Fibroblast of lung (primary cell): ENCODE results near the gene CREG1.

ENCODE experiments used
- EZH2 ChIP-seq: IDR thresholded peaks from 2 replicates; pipeline ENCODE4 v1.5.1; 2012; ENCODE audit warnings: low read length, control low read depth, mild to moderate bottlenecking; ENCODE audit errors: missing control alignments
- TF ChIP-seq, protein P1 (sequence below), 2 donors: IDR thresholded peaks in 1 of 2; conservative IDR thresholded peaks in 1 of 2; 1 replicate in 1 of 2; 2 replicates in 1 of 2; pipeline ENCODE4 v1.5.1; 2011 to 2012; ENCODE audit warnings: low read length in 2 of 2, control low read depth in 1 of 2, inconsistent platforms in 1 of 2, low read depth in 1 of 2, mild to moderate bottlenecking in 1 of 2

DNA sequence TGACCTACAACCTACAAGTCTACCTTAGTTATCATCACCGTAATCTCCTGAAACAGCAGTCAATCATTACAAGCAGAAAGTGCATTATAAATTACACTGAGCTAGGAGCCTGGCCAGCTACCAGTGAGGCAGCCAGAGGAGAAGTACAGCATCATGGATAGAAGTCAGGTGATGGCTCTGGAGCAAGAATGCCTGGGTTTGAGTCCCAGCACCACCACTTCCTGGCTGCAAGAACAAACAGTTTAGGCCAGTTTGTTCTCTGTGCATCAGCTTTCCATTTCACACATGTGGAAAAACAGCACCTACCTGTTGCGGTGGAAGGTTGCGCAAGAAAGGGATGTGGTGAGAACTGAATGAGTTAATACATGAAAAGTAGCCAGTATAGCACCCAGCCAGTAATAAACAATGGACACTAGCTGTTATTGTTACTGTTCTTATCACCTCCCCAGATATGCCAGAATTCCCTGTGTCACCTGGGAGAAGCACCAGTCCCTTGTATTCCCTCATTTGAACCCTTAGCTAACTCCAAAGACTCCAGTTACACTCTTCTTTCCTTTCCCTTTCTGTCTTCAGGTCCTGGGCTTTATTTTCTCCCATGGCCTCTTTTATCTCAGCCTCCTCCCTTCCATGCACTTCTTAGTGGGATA is 9.0 kb downstream of the CREG1 start:
- TF ChIP-seq, protein P1, sequence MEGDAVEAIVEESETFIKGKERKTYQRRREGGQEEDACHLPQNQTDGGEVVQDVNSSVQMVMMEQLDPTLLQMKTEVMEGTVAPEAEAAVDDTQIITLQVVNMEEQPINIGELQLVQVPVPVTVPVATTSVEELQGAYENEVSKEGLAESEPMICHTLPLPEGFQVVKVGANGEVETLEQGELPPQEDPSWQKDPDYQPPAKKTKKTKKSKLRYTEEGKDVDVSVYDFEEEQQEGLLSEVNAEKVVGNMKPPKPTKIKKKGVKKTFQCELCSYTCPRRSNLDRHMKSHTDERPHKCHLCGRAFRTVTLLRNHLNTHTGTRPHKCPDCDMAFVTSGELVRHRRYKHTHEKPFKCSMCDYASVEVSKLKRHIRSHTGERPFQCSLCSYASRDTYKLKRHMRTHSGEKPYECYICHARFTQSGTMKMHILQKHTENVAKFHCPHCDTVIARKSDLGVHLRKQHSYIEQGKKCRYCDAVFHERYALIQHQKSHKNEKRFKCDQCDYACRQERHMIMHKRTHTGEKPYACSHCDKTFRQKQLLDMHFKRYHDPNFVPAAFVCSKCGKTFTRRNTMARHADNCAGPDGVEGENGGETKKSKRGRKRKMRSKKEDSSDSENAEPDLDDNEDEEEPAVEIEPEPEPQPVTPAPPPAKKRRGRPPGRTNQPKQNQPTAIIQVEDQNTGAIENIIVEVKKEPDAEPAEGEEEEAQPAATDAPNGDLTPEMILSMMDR (conservative IDR thresholded peaks at IDR 0.05 in 1 of 2, IDR thresholded peaks at IDR 0.05 in 1 of 2; ENCODE audit: low read depth in 1 of 2, low read length in 2 of 2): no peak
- TF ChIP-seq EZH2: no peak
